Neural progenitor cell (in vitro differentiated cells): ENCODE measurements around the gene ZP2. TPM values are rescaled to one million over a fixed set of nuclear protein-coding genes. Genes with fewer than 3 reads are reported as not detected.
"Not testable (repeated sequence)": the region's sequence is repeated elsewhere in the genome, so short reads cannot be mapped to it uniquely, and the experiment has no call there.

Source experiments
- DNase-seq: peaks from one replicate; pipeline ENCODE4 v3.0.0-alpha.2; 2016; ENCODE audit warnings: low spot score
- H2AFZ ChIP-seq: fragments of 200-600 bp; sonication (generic); replicated peaks from 2 replicates; pipeline ENCODE4 v1.6.1; 2016; ENCODE audit warnings: antibody characterized with exemption
- H3F3A ChIP-seq: fragments of 200-600 bp; sonication (generic); 2 replicates; pipeline ENCODE4 v1.6.1; 2016; ENCODE audit warnings: antibody characterized with exemption, low read depth
- H3K27ac ChIP-seq: fragments of 200-600 bp; sonication (generic); 2 replicates; pipeline ENCODE4 v1.5.1; 2016; ENCODE audit warnings: mild to moderate bottlenecking
- H3K27me3 ChIP-seq: fragments of 200-600 bp; sonication (generic); 2 replicates; pipeline ENCODE4 v1.6.1; 2016; ENCODE audit warnings: mild to moderate bottlenecking, moderate library complexity
- H3K36me3 ChIP-seq: fragments of 200-600 bp; sonication (generic); 2 replicates; pipeline ENCODE4 v1.5.1; 2016
- H3K4me1 ChIP-seq: fragments of 200-600 bp; sonication (generic); 2 replicates; pipeline ENCODE4 v1.6.1; 2016; ENCODE audit warnings: mixed run types
- H3K4me2 ChIP-seq: fragments of 200-600 bp; sonication (generic); 2 replicates; pipeline ENCODE4 v1.6.1; 2016
- H3K4me3 ChIP-seq: fragments of 200-600 bp; sonication (generic); 2 replicates; pipeline ENCODE4 v1.5.1; 2016
- H3K79me2 ChIP-seq: fragments of 200-600 bp; sonication (generic); 2 replicates; pipeline ENCODE4 v1.6.1; 2016; ENCODE audit warnings: low read depth
- H3K9ac ChIP-seq: fragments of 200-600 bp; sonication (generic); 2 replicates; pipeline ENCODE4 v1.6.1; 2016
- H3K9me3 ChIP-seq: fragments of 200-600 bp; sonication (generic); 2 replicates; pipeline ENCODE4 v1.5.1; 2016; ENCODE audit warnings: low read depth
- H4K20me1 ChIP-seq: fragments of 200-600 bp; sonication (generic); 2 replicates; pipeline ENCODE4 v1.6.1; 2016; ENCODE audit warnings: low read depth
- H3K27ac Mint-ChIP-seq: 3 replicates; pipeline ENCODE4 v1.8.0; 2021; ENCODE audit warnings: mixed read lengths
- H3K27me3 Mint-ChIP-seq: 2 replicates; pipeline ENCODE4 v1.8.0; 2022; ENCODE audit warnings: low read depth, mild to moderate bottlenecking, inconsistent platforms, moderate library complexity, mixed read lengths; ENCODE audit not compliant: insufficient read depth
- H3K36me3 Mint-ChIP-seq: 3 replicates; pipeline ENCODE4 v1.8.0; 2021; ENCODE audit warnings: mixed read lengths
- H3K4me1 Mint-ChIP-seq: 3 replicates; pipeline ENCODE4 v1.8.0; 2021; ENCODE audit warnings: mixed read lengths
- H3K4me3 Mint-ChIP-seq: 3 replicates; pipeline ENCODE4 v1.8.0; 2021; ENCODE audit warnings: mild to moderate bottlenecking, moderate library complexity, mixed read lengths
- H3K9me3 Mint-ChIP-seq: 3 replicates; pipeline ENCODE4 v1.8.0; 2020; ENCODE audit warnings: mixed read lengths
- CTCF ChIP-seq: fragments of 200-600 bp; sonication (generic); IDR thresholded peaks from 2 replicates; pipeline ENCODE4 v1.5.1; 2017; ENCODE audit warnings: antibody characterized with exemption, mild to moderate bottlenecking
- EZH2 ChIP-seq: fragments of 200-600 bp; sonication (generic); IDR thresholded peaks from 2 replicates; pipeline ENCODE4 v1.6.1; 2017; ENCODE audit warnings: antibody characterized with exemption, mild to moderate bottlenecking, moderate library complexity
- EZH2phosphoT487 ChIP-seq: fragments of 200-600 bp; sonication (generic); IDR thresholded peaks from 2 replicates; pipeline ENCODE4 v1.6.1; 2017; ENCODE audit warnings: antibody characterized with exemption
- total RNA-seq: library from RNA; depleted of rRNA; stranded (reverse); fragments of >200 nt; gene quantifications from 2 replicates; pipeline ENCODE4 v1.2.3, GENCODE V29; 2015; ENCODE audit warnings: low replicate concordance

The ZP2 gene
- total RNA-seq, 1 donor from 2014 or later: not detected

GRCh38 chr16:21197621-21198020 lies 13.8 kb downstream of the ZP2 start:
- H3K9me3 Mint-ChIP-seq: no peaks in the 10 kb centered on the region
- Histone ChIP-seq H3K27ac (no peak overlapping the region), H2AFZ (no peak overlapping the region), H3K4me3 (no peak overlapping the region), H3K36me3 (no peaks in the 10 kb centered on the region), H3F3A (no peaks in the 10 kb centered on the region), H3K9me3 (no peaks in the 10 kb centered on the region), H3K4me1 (no peaks in the 10 kb centered on the region), H3K4me2 (no peak overlapping the region), H3K79me2 (no peaks in the 10 kb centered on the region), H3K27me3 (no peaks in the 10 kb centered on the region), H3K9ac (no peak overlapping the region), H4K20me1 (no peaks in the 10 kb centered on the region)
- no peak for DNase-seq
- no peak overlapping the region for H3K27ac Mint-ChIP-seq
- H3K4me1 Mint-ChIP-seq: peaks cover 3% of the 10 kb centered on the region
- no peaks in the 10 kb centered on the region for H3K27me3 Mint-ChIP-seq
- H3K4me3 Mint-ChIP-seq: no peak overlapping the region
- TF ChIP-seq CTCF (no peak), EZH2 (no peak), EZH2phosphoT487 (no peak)
- H3K36me3 Mint-ChIP-seq: no peaks in the 10 kb centered on the region

- H2AFZ ChIP-seq: no peak overlapping the region
- H3K27me3 ChIP-seq: no peaks in the 10 kb centered on the region
- H3K4me3 Mint-ChIP-seq: no peak overlapping the region
- no peaks in the 10 kb centered on the region for H3K27me3 Mint-ChIP-seq
- H3K4me3 ChIP-seq: no peak overlapping the region
- H4K20me1 ChIP-seq: no peaks in the 10 kb centered on the region
- H3K4me2 ChIP-seq: no peak overlapping the region
- no peak overlapping the region for H3K9ac ChIP-seq
- no peaks in the 10 kb centered on the region for H3K79me2 ChIP-seq
- no peaks in the 10 kb centered on the region for H3K9me3 ChIP-seq
- TF ChIP-seq EZH2 (no peak), EZH2phosphoT487 (no peak), CTCF (no peak)
- H3K36me3 ChIP-seq: no peaks in the 10 kb centered on the region
- no peak overlapping the region for H3K27ac Mint-ChIP-seq
- H3K9me3 Mint-ChIP-seq: no peaks in the 10 kb centered on the region
- H3K4me1 Mint-ChIP-seq: peaks cover 3% of the 10 kb centered on the region
- H3K4me1 ChIP-seq: no peaks in the 10 kb centered on the region
- no peak for DNase-seq
- H3F3A ChIP-seq: no peaks in the 10 kb centered on the region
- H3K27ac ChIP-seq: no peak overlapping the region
- H3K36me3 Mint-ChIP-seq: no peaks in the 10 kb centered on the region
Observed at GRCh38 chr16:21197112-21197511, 14.3 kb downstream of the ZP2 start.

- not testable (repeated sequence) for H3K79me2 ChIP-seq, H3K27ac Mint-ChIP-seq, H2AFZ ChIP-seq, H3K4me1 Mint-ChIP-seq, DNase-seq, H3K36me3 ChIP-seq, H3K36me3 Mint-ChIP-seq, H3K27ac ChIP-seq, H3K9me3 Mint-ChIP-seq, H3K9me3 ChIP-seq, H3K4me1 ChIP-seq, H3K27me3 Mint-ChIP-seq, H4K20me1 ChIP-seq, H3K9ac ChIP-seq, H3K4me3 Mint-ChIP-seq, H3K4me3 ChIP-seq, H3K4me2 ChIP-seq, H3F3A ChIP-seq, H3K27me3 ChIP-seq
Observed at GRCh38 chr16:21195330-21195729, 16.0 kb downstream of the ZP2 start.

- Histone ChIP-seq H3K27ac (no peak overlapping the region), H3K4me2 (no peak overlapping the region), H4K20me1 (no peaks in the 10 kb centered on the region), H3K4me3 (no peak overlapping the region), H3K4me1 (no peaks in the 10 kb centered on the region), H3K36me3 (no peaks in the 10 kb centered on the region), H2AFZ (no peak overlapping the region), H3K79me2 (no peaks in the 10 kb centered on the region), H3F3A (no peaks in the 10 kb centered on the region), H3K9me3 (no peaks in the 10 kb centered on the region), H3K27me3 (peaks cover 4% of the 10 kb centered on the region), H3K9ac (no peak overlapping the region)
- H3K27ac Mint-ChIP-seq: no peak overlapping the region
- no peak for TF ChIP-seq EZH2phosphoT487
- TF ChIP-seq CTCF: no peak
- no peak for TF ChIP-seq EZH2
- no peaks in the 10 kb centered on the region for H3K9me3 Mint-ChIP-seq
- no peak overlapping the region for H3K4me3 Mint-ChIP-seq
- no peaks in the 10 kb centered on the region for H3K36me3 Mint-ChIP-seq
- H3K4me1 Mint-ChIP-seq: peaks cover 3% of the 10 kb centered on the region
- no peak for DNase-seq
- no peaks in the 10 kb centered on the region for H3K27me3 Mint-ChIP-seq
Observed at GRCh38 chr16:21194771-21195301, 16.5 kb downstream of the ZP2 start.
